K562 (cell line): ENCODE data around the gene COL16A1. TPM values are rescaled to one million over a fixed set of nuclear protein-coding genes. Genes with fewer than 3 reads are reported as not detected.
A peak's percentile ranks its signal among the peaks of the same experiment; 100 is the strongest.

Experiments used
- ATAC-seq: fragments of 200-7000 bp; cut with Tn5 transposase; 3 replicates; pipeline ENCODE4 v1.9.1; 2020; ENCODE audit warnings: moderate library complexity
- BruUV-seq: library from RNA; stranded (reverse); fragments of 400-500 nt; replicated peaks from 2 replicates; lab custom pipeline; 2021; lab: Mats Ljungman, UMichigan
- CTCF ChIA-PET: fragments of 300-600 bp; formaldehyde crosslinking; extraction: SDS; loops from one replicate; lab custom pipeline; 2021; ENCODE audit warnings: low intra/inter-chr PET ratio; lab: Yijun Ruan, JAX
- POLR2A ChIA-PET: fragments of 300-600, 350-650 bp; sonication (Branson Sonifier 250); formaldehyde crosslinking; extraction: SDS; loops from one replicate; lab custom pipeline; 2021; ENCODE audit warnings: antibody characterized with exemption, inconsistent platforms; lab: Yijun Ruan, JAX
- DNase-seq, 4 experiments: peaks; one replicate each; pipeline versions ENCODE4 v3.0.0 to v3.0.0-alpha.2; 2011 to 2018; ENCODE audit warnings: low spot score in 3 of 4, mixed read lengths in 3 of 4; ENCODE audit errors: extremely low read depth in 1 of 4
- FAIRE-seq: peaks from 2 replicates; lab custom pipeline; 2011; peaks lifted over from hg19 to GRCh38; lab: Jason Lieb, UNC
- H2AFZ ChIP-seq: 2 replicates; pipeline ENCODE4 v1.6.0; 2011; ENCODE audit warnings: low read depth, low read length, control low read depth, inconsistent platforms
- H3K27ac ChIP-seq: fragments of 200-600 bp; 3 replicates; pipeline ENCODE4 v1.8.0; 2011; ENCODE audit warnings: low read depth, mild to moderate bottlenecking, control low read depth, inconsistent platforms, low read length, moderate library complexity, mixed read lengths; ENCODE audit errors: extremely low read depth
- H3K27me3 ChIP-seq, 2 experiments: fragments of 300-600 bp in 1 of 2; 2 replicates in 1 of 2; 3 replicates in 1 of 2; pipeline versions ENCODE4 v1.6.0 to v1.8.0; 2011; ENCODE audit warnings: inconsistent platforms in 2 of 2, low read length in 2 of 2, mild to moderate bottlenecking in 1 of 2, mixed read lengths in 1 of 2, moderate library complexity in 1 of 2; ENCODE audit not compliant: control insufficient read depth in 2 of 2, insufficient read depth in 2 of 2
- H3K36me3 ChIP-seq: fragments of 300-600 bp; 3 replicates; pipeline ENCODE4 v1.8.0; 2011; ENCODE audit warnings: mild to moderate bottlenecking, low read length, inconsistent platforms; ENCODE audit not compliant: control insufficient read depth, insufficient read depth
- H3K4me1 ChIP-seq, 2 experiments: fragments of 200-600 bp in 1 of 2; replicated peaks in 1 of 2; 2 replicates in 1 of 2; 3 replicates in 1 of 2; pipeline versions ENCODE4 v1.5.1 to v1.8.0; 2011; ENCODE audit warnings: inconsistent platforms in 2 of 2, low read length in 2 of 2, mild to moderate bottlenecking in 1 of 2, mixed read lengths in 1 of 2, moderate library complexity in 1 of 2; ENCODE audit not compliant: control insufficient read depth in 2 of 2, insufficient read depth in 2 of 2
- H3K4me2 ChIP-seq: 2 replicates; pipeline ENCODE4 v1.6.1; 2011; ENCODE audit warnings: low read length, control low read depth, inconsistent platforms, mixed read lengths; ENCODE audit not compliant: insufficient read depth
- H3K4me3 ChIP-seq: fragments of 200-600 bp; sonication (generic), shearing (Covaris generic); 2 replicates; pipeline ENCODE4 v1.5.1; 2016; ENCODE audit warnings: control low read depth, inconsistent platforms
- H3K79me2 ChIP-seq: fragments of 200-600 bp; 3 replicates; pipeline ENCODE4 v1.8.0; 2011; ENCODE audit warnings: low read length, inconsistent platforms; ENCODE audit not compliant: control insufficient read depth, insufficient read depth
- H3K9ac ChIP-seq, 2 experiments: 2 replicates each; pipeline versions ENCODE4 v1.6.0 to v1.6.1; 2011; ENCODE audit warnings: low read depth in 2 of 2, low read length in 2 of 2, control low read depth in 1 of 2, inconsistent platforms in 1 of 2, mild to moderate bottlenecking in 1 of 2, mixed read lengths in 1 of 2; ENCODE audit not compliant: insufficient read depth in 1 of 2
- H3K9me1 ChIP-seq: one replicate; pipeline ENCODE4 v1.6.0; 2011; ENCODE audit warnings: inconsistent platforms, mild to moderate bottlenecking, low read length, moderate library complexity; ENCODE audit not compliant: control insufficient read depth, insufficient read depth
- H3K9me3 ChIP-seq: replicated peaks from 2 replicates; pipeline ENCODE4 v1.5.1; 2011; ENCODE audit warnings: low read depth, low read length, inconsistent platforms; ENCODE audit not compliant: control insufficient read depth, insufficient read depth
- H4K20me1 ChIP-seq: replicated peaks from 2 replicates; pipeline ENCODE4 v1.6.1; 2011; ENCODE audit warnings: low read length, inconsistent platforms, mixed read lengths; ENCODE audit not compliant: control insufficient read depth, insufficient read depth
- ARID2 ChIP-seq: fragments of 450-650 bp; IDR thresholded peaks from 2 replicates; pipeline ENCODE4 v1.6.1; 2017; ENCODE audit warnings: antibody characterized with exemption, mild to moderate bottlenecking
- GATA2 ChIP-seq: sonication (generic); formaldehyde crosslinking; IDR thresholded peaks from 2 replicates; pipeline ENCODE4 v1.4.0; 2020; ENCODE audit warnings: mild to moderate bottlenecking, missing genetic modification reagents
- HDAC6 ChIP-seq: IDR thresholded peaks from 2 replicates; pipeline ENCODE4 v1.6.1; 2012; ENCODE audit warnings: low read depth, mild to moderate bottlenecking, control low read depth, inconsistent platforms, low read length, moderate library complexity
- POLR3G ChIP-seq: IDR thresholded peaks from 2 replicates; pipeline ENCODE4 v1.6.1; 2011; ENCODE audit not compliant: insufficient read length, insufficient replicate concordance; ENCODE audit errors: extremely low read depth
- TCF3 ChIP-seq: sonication (generic); formaldehyde crosslinking; IDR thresholded peaks from 2 replicates; pipeline ENCODE4 v1.4.0; 2020; ENCODE audit warnings: mild to moderate bottlenecking, missing genetic modification reagents
- YY1 ChIP-seq, 3 experiments: IDR thresholded peaks; 2 replicates each; pipeline ENCODE4 v1.6.1; 2011; ENCODE audit warnings: low read length in 2 of 3, mild to moderate bottlenecking in 2 of 3, moderate library complexity in 2 of 3, borderline replicate concordance in 1 of 3, control low read depth in 1 of 3, low read depth in 1 of 3; ENCODE audit not compliant: insufficient read depth in 3 of 3, insufficient replicate concordance in 2 of 3, control insufficient read depth in 1 of 3, insufficient read length in 1 of 3; ENCODE audit errors: extremely low read depth in 1 of 3
- ZHX1 ChIP-seq: fragments of 150-350 bp; conservative IDR thresholded peaks from 2 replicates; pipeline ENCODE4 v1.6.1; 2014; ENCODE audit warnings: low read length
- WGBS: fragments of 100-300 bp; shearing (Covaris generic); methylation state at CpG from one replicate; pipeline ENCODE4 v1.1.6; 2016; ENCODE audit warnings: low coverage, mixed read lengths; ENCODE audit not compliant: insufficient coverage; ENCODE audit errors: missing lambda C conversion rate; 5-methylcytosine and 5-hydroxymethylcytosine counted together
- in situ Hi-C: fragments of 300-500 bp; cut with MboI; formaldehyde crosslinking; loops from 4 replicates; pipeline ENCODE4 v1.15.0; 2018; ENCODE audit warnings: inconsistent platforms, mixed read lengths
- intact Hi-C: fragments of 100-400 bp; cut with micrococcal nuclease; formaldehyde crosslinking; loops from 2 replicates; pipeline ENCODE4 v1.14.2; 2022
- polyA plus RNA-seq, 8 experiments: library from polyadenylated mRNA; depleted of rRNA in 4 of 8; stranded (reverse) in 5 of 8; unstranded in 3 of 8; fragments of >200 nt; fragmentation: Nextera tagmentation in 2 of 8; fragmentation: Illumina TruSeq in 1 of 8; extraction: Ambion mirVana in 2 of 8; extraction: Trizol in 1 of 8; gene quantifications; 2 replicates each; pipeline versions ENCODE4 v1.2.1 to v1.2.3, GENCODE V29; 2011 to 2014; ENCODE audit warnings: inconsistent platforms in 1 of 8, missing spikeins in 1 of 8
- total RNA-seq, 7 experiments: library from RNA; depleted of rRNA in 6 of 7; stranded (reverse); fragments of >200 nt in 6 of 7; fragmentation: Illumina TruSeq in 2 of 7; extraction: Trizol in 2 of 7; gene quantifications; 2 replicates each; pipeline versions ENCODE4 v1.2.1 to v1.2.3, GENCODE V29; 2011 to 2021; ENCODE audit warnings: low replicate concordance in 1 of 7

COL16A1 gene
- total and polyA plus RNA-seq, 9 of the 15 experiments (the other 6 are each of a cell fraction or from before 2014, with no cell fraction given), result 0.11 to 0.60 (median 0.11) TPM; not detected in 6

- TF ChIP-seq ZHX1, result no peak
- TF ChIP-seq TCF3 (CRISPR knock-in tag), result no peak
These were observed 36.6 kb downstream of the COL16A1 start (continued) for GRCh38 chr1:31667065-31667785.

- Histone ChIP-seq H3K9ac (no peak overlapping the region), H3K4me2 (no peak overlapping the region), H3K9me3 (no peaks in the 10 kb centered on the region), H3K27ac (no peak overlapping the region), H3K79me2 (no peaks in the 10 kb centered on the region), H3K27me3 (peaks cover 26 to 83% of the 10 kb centered on the region in 2 experiments), H3K36me3 (no peaks in the 10 kb centered on the region), H4K20me1 (peaks cover 24% of the 10 kb centered on the region), H2AFZ (no peak overlapping the region), H3K9me1 (no peaks in the 10 kb centered on the region), H3K4me3 (no peak overlapping the region), H3K4me1 (peaks cover 0 to 21% of the 10 kb centered on the region in 2 experiments; a peak in 3 of 5 replicates)
- no TSS peak for BruUV-seq
- FAIRE-seq (no peak), DNase-seq (no peak), ATAC-seq (peak; percentile 9; the same call in 1 of the 3 replicates)
- intact Hi-C loops, result no loop called here
- in situ Hi-C loops, result loop anchor here (5.0 kb wide), 1 partner anchor 81 kb away; no protein-coding TSS in a partner anchor
- WGBS, result 5% methylated on average over 10 of the region's 10 CpGs
- CTCF ChIA-PET, result interaction anchor here (0.7 to 3.6 kb wide), 3 partner anchors 79 to 748 kb away, joined by 3 to 46 read pairs (median 3); no protein-coding TSS in a partner anchor
- POLR2A ChIA-PET, result interaction anchor here (0.6 to 1.4 kb wide), 4 partner anchors 26 to 122 kb away, joined by 3 to 4 read pairs (median 3); no protein-coding TSS in a partner anchor
- TF ChIP-seq HDAC6 (no peak), ARID2 (no peak), YY1 (IDR thresholded peaks at IDR 0.05; ENCODE audit: borderline replicate concordance in 1 of 3, control insufficient read depth in 1 of 3, extremely low read depth in 1 of 3, insufficient read depth in 3 of 3, insufficient read length in 1 of 3, insufficient replicate concordance in 2 of 3, low read depth in 1 of 3, low read length in 2 of 3) (peak in 1 of 3 experiments; percentile 48), POLR3G (no peak), GATA2 (CRISPR knock-in tag) (no peak)
These were observed 37.4 kb downstream of the COL16A1 start for GRCh38 chr1:31666263-31666963.
